DND-41 (cell line): ENCODE data around the gene ROCK2.

ENCODE experiments used
- EZH2 ChIP-seq: IDR thresholded peaks from 3 replicates; pipeline ENCODE4 v1.6.1; 2012; ENCODE audit warnings: borderline replicate concordance, low read depth, mild to moderate bottlenecking, moderate library complexity, low read length, inconsistent platforms; ENCODE audit not compliant: severe bottlenecking
- TF ChIP-seq, protein P1 (sequence below): IDR thresholded peaks from 2 replicates; pipeline ENCODE4 v1.5.1; 2012; ENCODE audit warnings: borderline replicate concordance, low read length, moderate library complexity, mild to moderate bottlenecking; ENCODE audit not compliant: poor library complexity, severe bottlenecking; ENCODE audit errors: extremely low read depth

DNA sequence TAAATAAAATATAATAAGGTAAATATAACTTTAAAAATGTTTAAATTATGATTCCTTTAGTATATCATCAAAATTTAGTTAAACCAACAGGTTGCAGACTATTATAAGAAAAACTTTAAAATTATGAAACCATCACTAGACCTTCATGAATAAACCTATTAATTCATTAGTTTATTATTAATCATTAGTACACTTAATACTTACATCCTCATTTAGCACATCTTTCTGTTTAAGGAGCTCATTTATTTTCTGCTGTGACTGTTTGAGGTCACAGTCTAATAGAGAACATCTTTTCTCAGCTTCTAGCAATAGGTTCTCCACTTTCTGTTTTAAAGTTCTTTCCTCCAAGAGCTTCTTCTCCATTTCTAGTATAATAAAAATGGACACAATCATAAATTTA lies 136.4 kb downstream of the ROCK2 start:
- TF ChIP-seq, protein P1, sequence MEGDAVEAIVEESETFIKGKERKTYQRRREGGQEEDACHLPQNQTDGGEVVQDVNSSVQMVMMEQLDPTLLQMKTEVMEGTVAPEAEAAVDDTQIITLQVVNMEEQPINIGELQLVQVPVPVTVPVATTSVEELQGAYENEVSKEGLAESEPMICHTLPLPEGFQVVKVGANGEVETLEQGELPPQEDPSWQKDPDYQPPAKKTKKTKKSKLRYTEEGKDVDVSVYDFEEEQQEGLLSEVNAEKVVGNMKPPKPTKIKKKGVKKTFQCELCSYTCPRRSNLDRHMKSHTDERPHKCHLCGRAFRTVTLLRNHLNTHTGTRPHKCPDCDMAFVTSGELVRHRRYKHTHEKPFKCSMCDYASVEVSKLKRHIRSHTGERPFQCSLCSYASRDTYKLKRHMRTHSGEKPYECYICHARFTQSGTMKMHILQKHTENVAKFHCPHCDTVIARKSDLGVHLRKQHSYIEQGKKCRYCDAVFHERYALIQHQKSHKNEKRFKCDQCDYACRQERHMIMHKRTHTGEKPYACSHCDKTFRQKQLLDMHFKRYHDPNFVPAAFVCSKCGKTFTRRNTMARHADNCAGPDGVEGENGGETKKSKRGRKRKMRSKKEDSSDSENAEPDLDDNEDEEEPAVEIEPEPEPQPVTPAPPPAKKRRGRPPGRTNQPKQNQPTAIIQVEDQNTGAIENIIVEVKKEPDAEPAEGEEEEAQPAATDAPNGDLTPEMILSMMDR: no peak
- no peak for TF ChIP-seq EZH2
